Measurements from ENCODE around the gene EBI3.
"Not testable (repeated sequence)": the region's sequence is repeated elsewhere in the genome, so short reads cannot be mapped to it uniquely, and the experiment has no call there.

The EBI3 gene

DNA sequence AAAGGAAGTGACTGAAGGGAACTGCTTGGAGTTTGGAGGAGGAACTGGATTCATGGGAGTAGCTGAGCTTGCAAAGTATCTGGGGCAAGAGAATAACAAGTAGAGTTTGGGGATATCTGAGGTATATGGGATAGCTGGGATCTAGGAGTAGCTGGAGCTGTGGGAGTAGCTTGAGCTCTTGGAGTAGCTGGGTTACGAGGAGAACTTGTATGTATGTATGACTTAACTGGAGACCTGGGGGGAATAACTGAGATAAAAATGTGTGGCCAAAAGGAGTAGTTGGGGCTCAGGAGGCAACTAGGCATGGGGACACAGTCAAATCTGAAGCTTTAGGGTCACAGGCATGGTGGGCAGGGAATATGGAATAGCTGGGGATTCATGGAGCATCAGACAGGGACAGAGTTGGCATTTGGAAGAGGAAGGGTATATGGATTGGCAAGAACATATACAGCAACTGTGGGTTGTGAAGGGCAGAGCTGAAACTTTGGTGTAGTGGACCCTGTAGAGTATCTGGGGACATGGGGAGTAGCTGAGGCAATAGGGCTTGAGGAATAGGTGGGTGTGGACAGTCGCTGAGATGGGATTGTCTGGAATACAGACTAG lies 28.3 kb upstream of the EBI3 start:
- no peak for DNase-seq

DNA sequence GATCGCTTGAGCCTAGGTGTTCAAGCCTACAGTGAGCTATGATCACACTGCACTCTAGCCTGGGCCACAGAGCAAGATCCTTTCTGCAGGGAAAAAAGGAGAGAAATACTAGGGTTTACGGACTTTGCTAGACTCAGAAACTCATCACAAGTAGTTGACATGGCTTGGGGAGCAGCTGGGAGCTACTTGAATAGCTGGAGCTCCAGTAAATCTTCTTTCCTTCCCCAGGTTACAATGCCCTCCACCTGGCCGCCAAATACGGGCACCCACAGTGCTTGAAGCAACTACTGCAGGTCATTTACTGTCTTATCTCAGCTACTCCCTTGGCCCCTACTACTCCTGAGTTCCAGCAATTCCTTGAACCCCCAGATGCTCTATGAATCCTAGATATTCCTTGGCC lies 27.5 kb upstream of the EBI3 start:
- no peak for DNase-seq

DNA sequence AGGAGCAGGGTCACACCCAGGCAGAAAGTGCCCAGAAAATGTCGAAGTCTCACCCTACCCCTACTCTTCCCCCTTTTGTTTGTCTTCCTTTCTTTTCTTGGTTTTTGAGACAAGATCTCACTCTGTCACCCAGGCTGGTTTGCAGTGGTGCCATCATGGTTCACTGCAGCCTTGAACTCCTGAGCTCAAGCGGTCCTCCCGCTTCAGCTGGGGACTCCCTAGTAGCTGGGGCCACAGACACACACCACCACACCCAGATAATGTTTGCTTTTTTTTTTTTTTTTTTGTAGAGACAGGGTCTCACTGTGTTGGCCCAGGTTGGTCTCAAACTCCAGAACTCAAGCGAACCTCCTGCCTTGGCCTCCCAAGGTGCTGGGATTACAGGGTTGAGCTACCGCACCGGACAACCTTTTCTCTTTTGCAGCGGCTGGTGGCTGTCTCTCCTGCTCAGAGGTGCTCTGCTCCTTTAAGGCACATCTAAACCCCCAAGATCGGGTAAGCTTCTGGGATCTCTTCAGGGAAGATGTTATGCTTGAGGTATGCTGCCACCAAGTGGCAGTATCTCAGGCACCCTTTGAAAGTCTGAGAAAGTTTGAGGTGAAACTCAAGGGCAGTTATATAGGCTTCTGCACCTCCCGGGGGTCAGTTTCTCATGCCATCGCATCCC lies 22.4 kb upstream of the EBI3 start:
- no peak for DNase-seq

DNA sequence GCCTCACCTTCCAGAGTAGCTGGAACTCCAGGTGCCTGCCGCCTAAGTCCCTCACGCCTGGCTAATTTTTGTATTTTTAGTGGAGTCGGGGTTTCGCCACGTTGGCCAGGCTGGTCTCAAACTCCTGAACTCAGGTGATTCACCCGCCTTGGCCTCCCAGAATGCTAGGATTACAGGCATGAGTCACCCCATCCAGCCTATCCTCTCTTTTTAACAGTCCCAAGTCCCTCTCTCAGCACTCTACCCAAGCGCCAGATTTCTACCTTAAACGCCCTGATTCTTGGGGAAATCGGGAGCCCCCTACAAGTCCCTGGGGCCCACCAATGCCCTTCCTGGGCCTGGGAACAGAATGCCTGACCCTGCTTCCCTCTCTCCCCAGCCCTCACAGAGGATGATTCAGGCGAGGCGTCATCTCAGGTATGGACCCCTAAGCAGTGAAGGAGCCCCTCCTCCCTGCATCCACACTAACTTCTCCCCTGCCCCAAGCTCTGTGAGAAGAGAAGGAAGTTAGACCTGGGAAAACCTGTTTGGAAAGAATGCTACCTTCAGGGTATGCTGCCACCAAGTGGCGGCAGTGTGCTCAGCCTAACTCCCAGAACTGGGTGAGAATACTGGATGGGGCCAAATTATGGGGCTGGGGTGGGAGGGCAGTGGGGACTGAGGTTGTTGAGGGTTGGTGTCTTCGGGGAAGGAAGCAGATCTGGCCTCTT lies 20.8 kb upstream of the EBI3 start:
- peak; percentile 31 for DNase-seq

DNA sequence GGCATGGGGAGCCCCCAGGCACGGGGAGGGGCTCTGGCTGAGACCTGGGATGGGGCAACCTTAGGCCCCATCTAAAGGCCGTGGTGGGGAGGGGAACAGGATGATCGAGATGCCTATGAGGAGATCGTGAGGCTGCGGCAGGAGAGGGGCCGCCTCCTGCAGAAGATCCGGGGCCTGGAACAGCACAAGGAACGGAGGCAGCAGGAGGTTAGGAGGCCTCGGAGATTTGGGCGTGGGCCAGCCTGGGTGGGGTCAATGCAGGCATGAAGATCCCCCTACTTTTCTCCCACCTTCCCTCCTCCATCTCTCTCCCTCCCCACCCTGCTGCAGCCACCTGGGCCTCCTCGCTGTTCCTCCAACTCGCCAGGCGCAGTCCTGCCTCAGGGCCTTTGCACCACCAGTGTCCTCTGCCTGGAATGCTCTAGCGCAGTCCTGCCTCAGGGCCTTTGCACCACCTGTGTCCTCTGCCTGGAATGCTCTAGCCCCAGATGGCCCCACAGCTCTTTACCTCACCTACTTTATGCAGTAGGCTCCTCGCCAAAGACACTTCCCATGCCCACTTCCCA lies 19.1 kb upstream of the EBI3 start:
- DNase-seq = no peak

- DNase-seq = no peak
These were observed 16.2 kb upstream of the EBI3 start for GRCh38 chr19:4213116-4213515.

GRCh38 chr19:4215807-4216206 lies 13.5 kb upstream of the EBI3 start:
- no peak for DNase-seq

- DNase-seq = no peak
These were observed 12.5 kb upstream of the EBI3 start for GRCh38 chr19:4216846-4217245.

GRCh38 chr19:4217429-4218264 lies 11.7 kb upstream of the EBI3 start:
- DNase-seq = no peak

GRCh38 chr19:4218523-4218922 lies 10.8 kb upstream of the EBI3 start:
- not testable (repeated sequence) for DNase-seq

DNA sequence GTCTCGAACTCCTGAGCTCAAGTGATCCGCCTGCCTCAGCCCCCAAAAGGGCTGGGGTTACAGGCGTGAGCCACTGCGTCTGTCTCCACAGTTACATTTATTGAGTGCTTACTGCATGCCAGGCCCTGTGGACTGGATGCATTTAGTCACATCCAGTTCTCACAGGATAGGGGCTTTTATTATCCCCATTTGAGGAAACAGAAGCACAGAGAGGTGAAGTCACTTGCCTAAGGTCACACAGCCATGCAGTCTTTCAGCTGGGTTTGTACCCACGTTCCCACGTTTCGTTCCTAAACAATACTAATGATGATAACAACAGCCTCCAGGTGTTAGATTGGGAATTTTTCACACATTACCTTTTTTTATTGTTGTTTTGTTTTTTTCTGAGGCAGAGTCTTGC lies 9.1 kb upstream of the EBI3 start:
- DNase-seq = no peak

GRCh38 chr19:4224470-4224869 lies 4.9 kb upstream of the EBI3 start:
- DNase-seq = no peak

DNA sequence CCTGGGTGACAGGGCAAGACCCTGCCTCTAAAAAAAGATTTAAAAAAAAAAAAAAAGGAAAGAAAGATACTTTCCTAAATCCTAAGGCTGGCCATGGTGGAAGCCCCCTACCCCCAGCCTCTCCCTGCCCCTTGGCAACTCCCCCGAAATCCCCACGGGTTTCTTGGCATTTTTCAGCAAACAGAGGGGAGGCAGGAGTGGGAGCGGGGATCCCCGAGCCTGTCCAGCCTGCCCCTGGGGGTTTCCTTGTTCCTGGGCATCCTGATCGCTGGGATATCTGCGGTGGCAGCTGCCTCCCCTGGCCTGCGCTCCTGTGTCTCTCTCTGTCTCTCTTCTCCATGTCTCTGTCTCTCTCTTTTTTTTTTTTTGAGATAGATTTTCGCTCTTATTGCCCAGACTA lies 3.4 kb upstream of the EBI3 start:
- no peak for DNase-seq

DNA sequence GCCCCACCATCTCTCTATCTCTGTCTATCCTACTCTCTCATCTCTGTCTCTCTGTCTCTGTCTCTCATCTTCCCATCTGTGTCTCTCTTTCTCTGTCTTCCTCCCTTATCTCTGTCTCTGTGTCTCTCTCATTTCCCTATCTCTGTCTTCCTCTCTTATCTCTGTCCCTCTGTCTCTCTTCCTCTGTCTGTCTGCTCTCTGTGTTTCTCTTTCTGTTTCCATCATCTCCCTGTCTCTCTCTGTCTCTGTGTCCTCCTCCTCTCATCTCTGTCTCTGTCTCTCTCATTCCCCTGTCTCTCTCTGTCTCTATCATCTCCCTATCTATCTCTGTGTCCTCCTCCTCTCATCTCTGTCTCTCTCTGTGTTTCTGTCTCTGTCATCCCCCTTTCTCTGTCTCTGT lies 1.6 kb upstream of the EBI3 start:
- DNase-seq = no peak

- no peak for DNase-seq
These were observed 551 bp upstream of the EBI3 start for GRCh38 chr19:4228765-4229178.

GRCh38 chr19:4230237-4230636 lies 914 bp downstream of the EBI3 start:
- DNase-seq = not testable (repeated sequence)

- DNase-seq = not testable (repeated sequence)
These were observed 2.2 kb downstream of the EBI3 start for GRCh38 chr19:4231521-4231920.

DNA sequence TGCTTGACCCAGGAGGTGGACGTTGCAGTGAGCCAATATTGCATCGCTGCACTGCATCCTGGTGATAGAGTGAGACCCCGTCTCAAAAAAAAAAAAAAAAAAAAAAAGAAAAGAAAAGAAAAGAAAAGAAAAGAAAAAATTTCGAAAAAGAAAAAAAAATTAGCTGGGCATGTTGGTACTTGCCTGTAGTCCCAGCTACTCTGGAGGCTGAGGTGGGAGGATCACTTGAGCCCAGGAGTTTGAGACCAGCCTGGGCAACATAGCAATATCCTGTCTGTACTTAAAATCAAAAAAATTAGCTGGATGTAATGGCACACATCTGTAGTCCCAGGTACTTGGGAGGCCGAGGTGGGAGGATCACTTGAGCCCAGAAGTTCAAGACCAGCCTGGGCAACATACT lies 2.8 kb downstream of the EBI3 start:
- DNase-seq = not testable (repeated sequence)

- no peak for DNase-seq
These were observed 3.4 kb downstream of the EBI3 start for GRCh38 chr19:4232614-4233281.

DNA sequence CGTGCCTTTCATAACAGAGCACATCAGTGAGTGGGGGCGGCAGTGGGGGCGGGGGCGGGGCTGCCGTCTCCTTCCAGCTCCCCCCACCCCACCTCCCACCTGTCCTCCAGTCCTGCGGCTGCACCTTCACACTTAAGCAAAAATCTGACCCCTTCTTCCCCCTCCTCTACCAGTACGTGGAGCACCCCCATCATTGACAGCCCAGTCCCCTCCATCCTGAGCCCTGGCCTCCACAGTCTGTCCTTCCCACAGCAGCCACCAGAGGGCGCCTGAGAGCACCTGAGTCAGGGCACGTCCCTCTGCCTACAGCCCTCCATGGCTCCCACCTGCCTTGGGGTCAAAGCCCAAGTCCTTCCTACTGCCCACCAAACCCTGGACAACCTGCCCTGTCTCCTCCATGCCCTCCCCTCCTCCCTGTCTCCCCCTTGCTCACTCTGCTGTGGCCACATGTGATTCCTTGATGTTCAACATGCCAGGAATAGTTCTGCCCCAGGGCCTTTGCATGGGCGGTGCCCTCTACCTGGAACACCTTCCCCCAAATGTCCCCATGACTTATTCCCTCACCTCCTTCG lies 4.0 kb downstream of the EBI3 start:
- peak; percentile 16 for DNase-seq

- no peak for DNase-seq
These were observed 5.0 kb downstream of the EBI3 start for GRCh38 chr19:4234142-4234861.

- no peak for DNase-seq
These were observed 5.5 kb downstream of the EBI3 start for GRCh38 chr19:4234862-4235201.
